ENCODE data around the gene FOXA1.

Gene FOXA1

GRCh38 chr14:37601865-37602264 is 6.8 kb upstream of the FOXA1 start:
- DNase-seq = no peak

DNA sequence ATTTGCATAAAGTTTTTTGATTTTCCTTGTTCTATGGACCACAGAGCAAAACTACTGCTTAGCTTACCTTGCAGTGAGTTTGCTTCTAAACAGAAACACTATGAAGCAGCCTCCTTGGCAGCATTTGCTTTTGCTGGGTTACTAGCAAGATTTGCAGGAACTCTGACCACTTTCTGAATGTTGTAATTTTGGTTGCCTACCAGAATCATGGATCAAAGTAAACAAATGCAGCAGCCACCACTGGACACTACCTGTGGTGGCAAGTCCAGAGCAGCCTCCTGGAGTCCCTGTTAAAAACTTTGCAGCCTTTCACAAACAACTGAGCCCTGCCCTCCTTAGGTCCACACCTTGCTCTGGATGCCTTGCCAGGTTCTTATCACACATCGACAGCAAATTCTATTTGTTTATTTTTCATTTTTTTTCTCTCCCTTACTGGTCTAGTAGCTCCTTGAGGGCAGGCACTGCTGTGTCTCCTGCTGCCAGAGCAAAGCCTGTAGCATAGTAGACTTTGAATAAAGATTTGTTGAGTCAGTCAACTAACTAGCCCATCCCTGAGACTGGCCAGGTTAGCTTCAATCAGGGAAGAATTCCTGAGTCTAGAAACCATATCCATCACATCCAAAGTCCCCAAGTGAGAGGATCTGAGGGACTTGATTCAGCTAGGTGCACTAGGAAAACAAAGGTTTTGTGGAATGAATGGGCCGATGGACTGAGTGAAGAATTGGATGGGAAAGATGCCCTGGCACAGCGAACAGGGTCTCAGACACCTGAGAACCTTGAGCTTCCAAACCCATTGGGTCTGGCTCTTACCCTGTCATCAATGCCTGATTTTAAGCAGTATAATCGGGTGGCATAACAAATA is 6.1 kb upstream of the FOXA1 start:
- DNase-seq = no peak

- DNase-seq = peak; percentile 9
Observed at GRCh38 chr14:37599507-37600368, 4.7 kb upstream of the FOXA1 start.

DNA sequence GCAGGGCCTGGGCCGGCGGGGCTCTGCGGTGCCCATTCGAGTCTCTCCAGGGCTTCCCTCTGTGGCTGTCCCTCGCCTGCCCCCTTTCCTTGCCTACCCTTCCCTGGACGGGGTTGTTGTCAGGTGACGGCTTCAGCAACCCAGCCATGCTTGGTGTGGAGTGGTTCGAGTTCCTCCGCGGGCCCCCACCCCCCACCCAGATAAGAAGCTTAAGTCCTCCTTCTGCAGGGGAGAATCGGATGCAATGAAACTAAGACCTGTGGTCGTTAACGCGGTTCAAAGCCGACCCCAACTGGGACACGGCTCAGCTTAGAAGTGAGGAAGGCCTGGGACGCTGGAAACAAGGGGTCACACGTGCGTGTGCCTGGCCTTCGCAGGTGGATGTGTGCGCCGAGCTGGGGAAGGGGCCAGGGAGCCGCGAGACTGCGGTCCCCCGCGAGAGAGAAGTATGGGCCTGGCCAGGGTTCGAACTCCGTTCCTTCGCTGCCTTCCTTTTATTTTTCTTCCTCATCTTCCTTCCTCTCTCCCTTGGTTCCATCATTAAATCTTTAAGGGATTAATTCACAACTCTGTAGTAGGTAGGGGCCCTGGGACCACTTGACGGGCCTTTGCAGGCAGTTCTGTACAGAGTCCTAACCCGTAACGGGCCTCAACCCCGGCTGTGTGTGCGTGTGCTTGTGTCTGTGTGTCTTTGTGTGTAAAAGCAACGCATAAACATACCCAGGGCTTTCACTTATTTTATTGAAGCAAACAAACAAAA is 3.9 kb upstream of the FOXA1 start:
- no peak for DNase-seq

GRCh38 chr14:37597914-37598746 is 3.1 kb upstream of the FOXA1 start:
- no peak for DNase-seq

GRCh38 chr14:37597538-37597913 is 2.5 kb upstream of the FOXA1 start:
- no peak for DNase-seq

DNA sequence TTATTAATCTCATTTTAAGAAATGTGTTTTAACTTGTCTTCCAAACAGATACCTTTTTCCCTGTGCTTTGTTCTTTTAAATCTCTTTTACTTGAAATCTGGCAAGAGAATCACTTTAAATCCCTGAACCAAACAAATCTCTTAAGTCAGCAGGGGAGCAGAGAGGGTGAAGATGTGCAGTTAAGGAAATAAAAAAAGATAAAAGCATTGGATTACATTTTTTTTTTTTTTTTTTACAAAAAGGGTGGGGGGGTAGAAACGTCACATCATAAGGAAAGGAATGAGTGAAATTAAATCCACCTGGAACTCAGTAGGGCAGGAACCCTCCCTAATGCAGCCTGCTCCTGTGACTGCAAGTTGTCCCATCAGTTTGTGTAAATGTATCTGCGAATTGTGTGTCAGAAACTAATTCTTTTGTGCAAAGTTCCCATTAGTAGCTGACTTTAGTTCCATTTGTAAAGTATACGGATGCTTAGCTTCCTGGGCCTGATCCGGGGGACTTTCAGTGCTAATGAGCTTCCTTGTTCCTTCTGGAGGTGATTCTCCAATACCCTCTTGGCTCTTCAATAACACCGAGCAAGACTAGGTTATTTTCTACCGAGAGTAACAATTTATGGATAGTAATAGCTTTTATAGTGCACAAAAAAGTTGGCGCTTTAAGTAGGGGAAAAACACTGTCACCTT is 1.9 kb upstream of the FOXA1 start:
- DNase-seq = no peak

GRCh38 chr14:37595809-37596621 is 966 bp upstream of the FOXA1 start:
- DNase-seq = peak; percentile 61

- peak; percentile 67 for DNase-seq
Observed at GRCh38 chr14:37594238-37594970, 645 bp downstream of the FOXA1 start.

DNA sequence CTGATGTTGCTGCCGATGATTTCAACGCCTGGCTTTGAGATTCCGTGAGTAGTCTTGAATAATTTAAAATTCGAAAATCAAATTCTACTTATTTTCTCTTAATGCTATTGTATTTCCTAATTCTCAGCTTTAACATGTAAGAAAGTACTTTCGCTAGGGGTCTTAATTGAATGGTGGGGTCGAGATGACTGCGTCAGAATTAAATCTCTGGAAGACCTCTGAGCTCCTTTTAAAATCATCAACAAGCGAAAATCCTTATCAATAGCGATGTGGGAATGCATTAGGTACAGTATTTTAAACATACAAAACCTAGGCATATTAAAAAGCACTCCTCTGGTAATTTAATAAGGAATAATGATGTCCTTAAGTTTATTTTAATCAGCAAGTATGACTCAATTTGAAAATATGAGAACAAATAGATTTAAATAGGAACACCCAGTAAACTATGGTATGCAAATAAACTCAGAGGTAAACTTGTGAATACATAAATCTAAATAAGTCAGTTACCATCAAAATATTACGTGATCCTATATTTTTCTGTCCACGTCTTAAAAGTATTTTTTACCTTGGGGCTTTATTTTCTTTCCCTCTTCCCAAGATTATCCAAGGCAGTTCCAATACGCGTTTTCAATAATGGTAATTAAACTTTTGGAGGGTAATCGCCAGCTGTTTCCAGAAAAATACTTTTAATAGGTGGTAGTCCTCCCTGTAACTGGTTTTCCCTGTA is 1.4 kb downstream of the FOXA1 start:
- no peak for DNase-seq

GRCh38 chr14:37592482-37593408 is 2.3 kb downstream of the FOXA1 start:
- DNase-seq = no peak

- DNase-seq = no peak
Observed at GRCh38 chr14:37591941-37592481, 3.0 kb downstream of the FOXA1 start.

- no peak for DNase-seq
Observed at GRCh38 chr14:37591311-37591940, 3.6 kb downstream of the FOXA1 start.

DNA sequence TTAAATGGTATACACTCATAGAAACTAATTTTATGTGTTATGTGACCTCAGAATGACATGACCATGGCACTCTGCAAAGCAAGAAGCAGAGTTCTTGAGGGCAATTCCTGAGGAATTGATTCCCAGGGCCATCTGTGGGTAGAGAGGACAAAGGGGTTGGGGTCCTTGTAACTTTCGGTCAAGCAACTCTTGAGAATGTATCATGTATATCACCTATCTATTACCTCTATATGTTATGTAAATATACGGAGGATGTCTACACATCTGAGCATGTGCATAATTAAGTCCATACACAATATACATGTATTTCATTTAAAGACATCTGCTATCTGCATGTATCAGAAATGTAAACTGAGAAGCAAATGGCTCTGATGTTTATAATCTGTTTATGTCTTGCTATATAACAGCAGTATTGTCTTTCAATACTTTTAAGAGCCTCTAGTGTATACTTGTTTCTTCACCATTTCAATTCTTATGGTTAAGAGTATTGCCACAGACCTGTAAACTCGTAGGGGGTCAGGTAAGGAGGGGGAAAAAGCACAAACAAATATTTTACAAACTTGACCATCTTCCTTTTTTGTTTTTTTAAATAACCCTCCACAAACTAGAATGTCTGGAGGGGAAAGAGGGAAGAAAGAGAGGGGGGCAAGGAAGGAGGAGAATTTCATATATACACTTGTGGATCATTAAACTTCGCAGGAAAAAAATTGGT is 4.5 kb downstream of the FOXA1 start:
- DNase-seq = no peak

GRCh38 chr14:37589715-37590427 is 5.2 kb downstream of the FOXA1 start:
- no peak for DNase-seq

All from NCI-H524 treated with DMSO at 0.1 percent for 48 hours (cell line).